GM12864 (cell line): Measurements from ENCODE around the gene ATF2.

Source experiments
- DNase-seq: peaks from one replicate; pipeline ENCODE4 v3.0.0-alpha.2; 2011; ENCODE audit warnings: low read depth
- H3K4me3 ChIP-seq: 2 replicates; pipeline ENCODE4 v1.5.1; 2011; ENCODE audit warnings: mild to moderate bottlenecking, low read depth, low read length, control low read depth
- CTCF ChIP-seq: IDR thresholded peaks from 2 replicates; pipeline ENCODE4 v1.5.1; 2011; ENCODE audit warnings: low read depth, mild to moderate bottlenecking, moderate library complexity, low read length, control low read depth, inconsistent platforms; ENCODE audit errors: missing control alignments

The ATF2 gene

GRCh38 chr2:175049661-175050060 lies 118.3 kb downstream of the ATF2 start:
- no peak for DNase-seq
- no peak for TF ChIP-seq CTCF
- no peak overlapping the region for H3K4me3 ChIP-seq

GRCh38 chr2:175048275-175048674 lies 119.7 kb downstream of the ATF2 start:
- no peak overlapping the region for H3K4me3 ChIP-seq
- no peak for DNase-seq

GRCh38 chr2:175039490-175039889 lies 128.5 kb downstream of the ATF2 start:
- TF ChIP-seq CTCF: no peak
- H3K4me3 ChIP-seq: no peak overlapping the region
- no peak for DNase-seq

More at GRCh38 chr2:175048275-175048674, 119.7 kb downstream of the ATF2 start:
- no peak for TF ChIP-seq CTCF

- DNase-seq: no peak
- no peak for TF ChIP-seq CTCF
Measured at GRCh38 chr2:175039031-175039430, 129.0 kb downstream of the ATF2 start.

GRCh38 chr2:175037941-175038340 lies 130.1 kb downstream of the ATF2 start:
- no peak overlapping the region for H3K4me3 ChIP-seq
- TF ChIP-seq CTCF: no peak
- no peak for DNase-seq

More at GRCh38 chr2:175039031-175039430, 129.0 kb downstream of the ATF2 start:
- H3K4me3 ChIP-seq: no peak overlapping the region

- H3K4me3 ChIP-seq: no peak overlapping the region
- TF ChIP-seq CTCF: peak; percentile 32
- no peak for DNase-seq
Measured at GRCh38 chr2:175036582-175037018, 131.4 kb downstream of the ATF2 start.

- H3K4me3 ChIP-seq: no peak overlapping the region
- TF ChIP-seq CTCF: no peak
- DNase-seq: no peak
Measured at GRCh38 chr2:175035806-175036205, 132.2 kb downstream of the ATF2 start.
